Neuronal stem cell (in vitro differentiated cells): ENCODE data around the gene ADGRG3.

Experiments
- DNase-seq: peaks from one replicate; pipeline ENCODE4 v3.0.0-alpha.2; 2013; ENCODE audit warnings: low spot score
- H2AFZ ChIP-seq: one replicate; pipeline ENCODE4 v1.6.1; 2013; ENCODE audit warnings: mild to moderate bottlenecking, low read length, inconsistent platforms
- H2AK5ac ChIP-seq: 2 replicates; pipeline ENCODE4 v1.6.1; 2013; ENCODE audit warnings: low read depth, mild to moderate bottlenecking, inconsistent platforms, low read length, moderate library complexity, mixed read lengths
- H2BK120ac ChIP-seq: 2 replicates; pipeline ENCODE4 v1.6.1; 2013; ENCODE audit warnings: low read depth, mild to moderate bottlenecking, inconsistent platforms, low read length, moderate library complexity, mixed read lengths
- H2BK12ac ChIP-seq: one replicate; pipeline ENCODE4 v1.6.1; 2013; ENCODE audit warnings: low read length, inconsistent platforms
- H2BK15ac ChIP-seq: 2 replicates; pipeline ENCODE4 v1.6.1; 2013; ENCODE audit warnings: mild to moderate bottlenecking, low read length, inconsistent platforms, mixed read lengths
- H2BK5ac ChIP-seq: one replicate; pipeline ENCODE4 v1.6.1; 2013; ENCODE audit warnings: inconsistent platforms, mild to moderate bottlenecking, low read length, moderate library complexity
- H3K14ac ChIP-seq: one replicate; pipeline ENCODE4 v1.6.1; 2013; ENCODE audit warnings: low read length, inconsistent platforms
- H3K18ac ChIP-seq: 2 replicates; pipeline ENCODE4 v1.6.1; 2013; ENCODE audit warnings: low read length, inconsistent platforms
- H3K23ac ChIP-seq: 2 replicates; pipeline ENCODE4 v1.6.1; 2013; ENCODE audit warnings: low read depth, mild to moderate bottlenecking, mixed read lengths, low read length, inconsistent platforms; ENCODE audit not compliant: poor library complexity
- H3K27ac ChIP-seq: replicated peaks from 3 replicates; pipeline ENCODE4 v1.5.1; 2013; ENCODE audit warnings: low read length, inconsistent platforms
- H3K27me3 ChIP-seq, 3 experiments: 2 replicates each; pipeline ENCODE4 v1.6.1; 2013; ENCODE audit warnings: low read length in 3 of 3, mild to moderate bottlenecking in 2 of 3, inconsistent platforms in 1 of 3, low read depth in 1 of 3, mixed read lengths in 1 of 3, moderate library complexity in 1 of 3; ENCODE audit not compliant: control insufficient read depth in 3 of 3, insufficient read depth in 3 of 3
- H3K36me3 ChIP-seq, 2 donors: replicated peaks in 1 of 2; 2 replicates each; pipeline ENCODE4 v1.6.1; 2013; ENCODE audit warnings: low read length in 2 of 2; ENCODE audit not compliant: control insufficient read depth in 2 of 2, insufficient read depth in 2 of 2
- H3K4ac ChIP-seq: 2 replicates; pipeline ENCODE4 v1.6.1; 2013; ENCODE audit warnings: inconsistent platforms, mild to moderate bottlenecking, low read length, moderate library complexity
- H3K4me1 ChIP-seq, 2 donors: 1 replicate in 1 of 2; 2 replicates in 1 of 2; pipeline ENCODE4 v1.6.1; 2013; ENCODE audit warnings: low read length in 2 of 2, low read depth in 1 of 2; ENCODE audit not compliant: control insufficient read depth in 2 of 2, insufficient read depth in 1 of 2
- H3K4me2 ChIP-seq: one replicate; pipeline ENCODE4 v1.6.1; 2013; ENCODE audit warnings: mild to moderate bottlenecking, low read length, inconsistent platforms; ENCODE audit not compliant: insufficient read depth, poor library complexity, severe bottlenecking
- H3K4me3 ChIP-seq, 2 donors: 2 replicates each; pipeline ENCODE4 v1.5.1; 2013; ENCODE audit warnings: low read length in 2 of 2, mild to moderate bottlenecking in 2 of 2, inconsistent platforms in 1 of 2, moderate library complexity in 1 of 2
- H3K79me1 ChIP-seq: one replicate; pipeline ENCODE4 v1.6.1; 2013; ENCODE audit warnings: low read depth, mild to moderate bottlenecking, inconsistent platforms, low read length, moderate library complexity
- H3K9ac ChIP-seq: one replicate; pipeline ENCODE4 v1.6.1; 2013; ENCODE audit warnings: mild to moderate bottlenecking, low read depth, low read length, inconsistent platforms; ENCODE audit not compliant: poor library complexity
- H3K9me3 ChIP-seq, 2 donors: replicated peaks in 1 of 2; 2 replicates each; pipeline versions ENCODE3 to v1.6.1; 2013; ENCODE audit warnings: low read length in 2 of 2, mild to moderate bottlenecking in 2 of 2, inconsistent platforms in 1 of 2, low read depth in 1 of 2, mixed read lengths in 1 of 2, moderate library complexity in 1 of 2; ENCODE audit not compliant: control insufficient read depth in 2 of 2, insufficient read depth in 1 of 2
- H4K8ac ChIP-seq: one replicate; pipeline ENCODE4 v1.6.1; 2013; ENCODE audit warnings: low read depth, mild to moderate bottlenecking, inconsistent platforms, low read length, moderate library complexity
- H4K91ac ChIP-seq: one replicate; pipeline ENCODE4 v1.6.1; 2013; ENCODE audit warnings: low read length, low read depth, mild to moderate bottlenecking, inconsistent platforms; ENCODE audit not compliant: poor library complexity
- WGBS, 2 donors: extraction: QIAGEN DNeasy Blood & Tissue Kit; methylation state at CpG; one replicate each; pipeline ENCODE4 v1.1.7; 2013; ENCODE audit warnings: missing lambda C conversion rate in 2 of 2, mixed read lengths in 1 of 2; ENCODE audit not compliant: insufficient read length in 2 of 2, insufficient replicate concordance in 1 of 2; ENCODE audit errors: extremely low coverage in 2 of 2; 5-methylcytosine and 5-hydroxymethylcytosine counted together

ADGRG3 gene

DNA sequence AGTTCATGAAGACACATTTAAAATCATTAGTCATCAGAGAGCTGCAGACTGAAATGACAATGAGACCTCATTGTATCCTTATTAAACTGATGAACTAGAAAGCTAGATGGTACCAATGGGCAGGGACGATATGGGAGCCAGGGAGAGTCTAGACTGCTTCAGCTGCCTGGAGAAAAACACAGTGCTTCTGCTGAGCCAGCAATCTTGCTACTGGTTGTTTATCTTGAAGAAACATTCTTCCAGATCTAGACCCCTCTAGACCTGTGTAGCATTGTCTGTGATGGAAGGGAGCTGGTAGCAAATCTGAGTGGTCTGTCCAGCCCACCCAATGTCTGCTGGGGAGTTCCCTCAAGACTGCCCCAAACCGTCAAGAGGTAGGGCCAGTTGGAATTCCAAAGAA lies 24.5 kb downstream of the ADGRG3 start:
- H3K9me3 ChIP-seq: no peaks in the 10 kb centered on the region
- H3K27ac ChIP-seq: no peak overlapping the region
- H2BK5ac ChIP-seq: no peak overlapping the region
- H3K23ac ChIP-seq: no peak overlapping the region
- no peak overlapping the region for H3K4ac ChIP-seq
- no peak overlapping the region for H3K14ac ChIP-seq
- no peak overlapping the region for H2AFZ ChIP-seq
- DNase-seq: no peak
- H3K27me3 ChIP-seq: peaks cover 0 to 8% (median 3%) of the 10 kb centered on the region in 3 experiments
- H4K91ac ChIP-seq: no peak overlapping the region
- no peak overlapping the region for H3K4me3 ChIP-seq
- peaks cover 9 to 11% of the 10 kb centered on the region in 2 donors for H3K4me1 ChIP-seq
- H2BK120ac ChIP-seq: no peak overlapping the region
- H3K79me1 ChIP-seq: no peaks in the 10 kb centered on the region
- no peak overlapping the region for H3K9ac ChIP-seq
- H3K36me3 ChIP-seq: no peaks in the 10 kb centered on the region
- H2BK12ac ChIP-seq: no peak overlapping the region
- no peak overlapping the region for H2BK15ac ChIP-seq
- no peak overlapping the region for H3K4me2 ChIP-seq
- no peak overlapping the region for H4K8ac ChIP-seq
- no peak overlapping the region for H3K18ac ChIP-seq
- H2AK5ac ChIP-seq: no peak overlapping the region
- WGBS, 2 donors: no CpG with 5 or more reads among the region's 2 CpGs

DNA sequence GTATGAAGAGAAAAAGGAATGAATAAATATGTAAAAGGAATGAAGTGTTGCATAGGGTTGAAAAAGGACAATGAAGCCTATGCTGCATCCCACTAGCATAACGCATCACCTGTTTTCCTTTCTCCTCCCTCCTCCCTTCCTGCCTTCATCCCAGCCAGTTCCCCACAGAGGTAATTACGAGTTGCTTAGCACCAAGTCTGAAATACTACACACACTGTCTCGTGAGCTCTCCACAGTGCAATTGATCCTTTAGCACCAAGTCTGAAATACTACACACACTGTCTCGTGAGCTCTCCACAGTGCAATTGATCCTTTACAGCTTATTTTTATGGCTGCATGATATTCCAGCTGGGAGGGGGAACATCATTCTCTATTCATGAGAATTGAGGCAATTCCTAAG lies 25.4 kb downstream of the ADGRG3 start:
- no peak overlapping the region for H3K18ac ChIP-seq
- no peak overlapping the region for H2AFZ ChIP-seq
- no peak for DNase-seq
- H3K27me3 ChIP-seq: peaks cover 0 to 3% (median under 1%) of the 10 kb centered on the region in 3 experiments
- no peak overlapping the region for H3K27ac ChIP-seq
- H3K79me1 ChIP-seq: no peaks in the 10 kb centered on the region
- peaks cover 8 to 9% of the 10 kb centered on the region in 2 donors for H3K4me1 ChIP-seq
- H3K4ac ChIP-seq: no peak overlapping the region
- WGBS, 2 donors: no CpG with 5 or more reads among the region's 4 CpGs
- no peak overlapping the region for H3K4me2 ChIP-seq
- no peaks in the 10 kb centered on the region for H3K36me3 ChIP-seq
- H2BK120ac ChIP-seq: no peak overlapping the region
- no peak overlapping the region for H2AK5ac ChIP-seq
- no peak overlapping the region for H3K14ac ChIP-seq
- H2BK15ac ChIP-seq: no peak overlapping the region
- no peak overlapping the region for H4K91ac ChIP-seq
- no peak overlapping the region for H2BK5ac ChIP-seq
- H3K9ac ChIP-seq: no peak overlapping the region
- H3K4me3 ChIP-seq: no peak overlapping the region
- no peak overlapping the region for H2BK12ac ChIP-seq
- no peak overlapping the region for H4K8ac ChIP-seq
- no peaks in the 10 kb centered on the region for H3K9me3 ChIP-seq
- H3K23ac ChIP-seq: no peak overlapping the region

GRCh38 chr16:57694231-57694724 lies 26.2 kb downstream of the ADGRG3 start:
- H3K23ac ChIP-seq: no peak overlapping the region
- H3K27me3 ChIP-seq: peaks cover 0 to 3% (median 0%) of the 10 kb centered on the region in 3 experiments
- H3K14ac ChIP-seq: no peak overlapping the region
- no peak overlapping the region for H2BK15ac ChIP-seq
- H3K9me3 ChIP-seq: no peaks in the 10 kb centered on the region
- H2BK5ac ChIP-seq: no peak overlapping the region
- H3K4ac ChIP-seq: no peak overlapping the region
- no peak overlapping the region for H3K27ac ChIP-seq
- peaks cover 6% of the 10 kb centered on the region in 2 donors for H3K4me1 ChIP-seq
- H2AFZ ChIP-seq: peak overlapping the region; percentile 86
- H3K36me3 ChIP-seq: no peaks in the 10 kb centered on the region
- no peak overlapping the region for H3K9ac ChIP-seq
- no peak overlapping the region for H4K91ac ChIP-seq
- no peak overlapping the region for H2BK12ac ChIP-seq
- no peaks in the 10 kb centered on the region for H3K79me1 ChIP-seq
- no CpG with 5 or more reads among the region's 10 CpGs for WGBS, 2 donors
- no peak for DNase-seq
- no peak overlapping the region for H2AK5ac ChIP-seq
- H3K4me2 ChIP-seq: no peak overlapping the region
- no peak overlapping the region for H3K4me3 ChIP-seq
- H3K18ac ChIP-seq: no peak overlapping the region
- H2BK120ac ChIP-seq: no peak overlapping the region
- H4K8ac ChIP-seq: no peak overlapping the region

DNA sequence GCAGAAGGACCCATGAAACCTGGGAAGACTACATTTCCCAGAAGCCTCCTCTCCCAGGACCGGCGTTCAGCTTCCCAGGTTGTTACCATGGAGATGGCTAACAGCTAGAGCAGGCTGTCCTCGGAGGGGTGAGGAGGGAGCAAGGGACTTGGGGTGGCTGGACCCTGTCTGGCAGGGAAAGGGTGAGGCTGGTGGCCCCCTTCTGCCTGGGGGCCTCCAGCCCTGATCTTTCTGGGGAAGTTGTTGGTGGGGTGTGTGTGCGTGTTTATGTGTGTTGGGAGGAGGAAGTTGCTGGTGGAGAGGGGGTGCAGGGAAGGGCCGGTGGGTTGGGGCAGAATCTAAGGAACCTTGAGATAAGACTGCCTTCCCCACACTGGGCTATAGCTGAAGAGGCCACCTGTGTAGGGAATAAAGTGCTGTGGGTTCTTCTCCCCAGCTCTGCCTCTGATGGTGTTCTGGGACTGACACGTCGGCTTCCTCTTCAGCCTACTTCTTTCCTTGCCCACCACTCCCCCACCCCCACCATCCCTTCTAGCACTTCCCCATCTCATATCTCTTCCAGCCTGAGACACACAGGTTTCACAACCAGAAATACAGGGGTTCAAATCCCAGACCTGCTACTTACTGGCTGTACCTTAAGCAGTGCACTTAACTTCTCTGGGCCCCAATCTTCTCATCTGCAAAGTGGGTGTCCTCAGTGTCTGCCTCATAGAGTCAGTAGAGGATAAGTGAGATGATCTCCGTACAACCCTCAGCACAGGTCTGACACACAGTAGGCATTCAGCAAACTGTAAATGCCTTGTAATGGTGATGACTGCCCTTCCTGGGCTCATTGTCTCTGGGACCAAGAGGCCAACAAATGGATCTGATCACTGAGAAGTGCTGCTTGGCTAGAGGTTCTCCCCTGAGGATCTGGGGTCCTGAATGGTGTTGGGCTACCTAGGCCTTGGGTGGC lies 26.9 kb downstream of the ADGRG3 start, which contains the start of gene DRC7:
DRC7 (plus strand) TSS at position 82 of the 955 bp plus-strand sequence. CDS start 3,144 bp downstream, outside the sequence.
- Histone ChIP-seq H2AK5ac (no peak within 1 kb of the TSS), H3K4me2 (peak within 1 kb of the TSS; percentile 76), H3K79me1 (no peaks in the 10 kb centered on the region), H3K9me3 (no peaks in the 10 kb centered on the region), H2BK15ac (no peak within 1 kb of the TSS), H4K91ac (no peak within 1 kb of the TSS), H2BK12ac (no peak within 1 kb of the TSS), H3K14ac (no peak within 1 kb of the TSS), H3K27me3 (peaks cover 0 to 3% (median 2%) of the 10 kb centered on the region in 3 experiments), H3K18ac (peak within 1 kb of the TSS; percentile 79), H3K36me3 (no peaks in the 10 kb centered on the region), H3K4me1 (peaks cover 0 to 3% of the 10 kb centered on the region in 2 donors), H2BK120ac (no peak within 1 kb of the TSS), H2BK5ac (no peak within 1 kb of the TSS), H3K4ac (no peak within 1 kb of the TSS), H3K27ac (no peak within 1 kb of the TSS), H3K23ac (no peak within 1 kb of the TSS), H4K8ac (no peak within 1 kb of the TSS), H3K9ac (peak within 1 kb of the TSS; percentile 27), H3K4me3 (peak within 1 kb of the TSS in 1 of 2 donors; percentile 31), H2AFZ (peak within 1 kb of the TSS; percentile 86)
- WGBS, 2 donors: no CpG with 5 or more reads among the region's 8 CpGs
- peak; percentile 68 for DNase-seq
